Activated CD8-positive, alpha-beta memory T cell treated with anti-CD3 and anti-CD28 coated beads, Interleukin-2, amount 50 U/mL, for 4 hours (primary cell): ENCODE data around the gene MCTP2.

Experiments used
- DNase-seq: peaks from one replicate; pipeline ENCODE4 v3.0.0-alpha.2; 2020

The MCTP2 gene

DNA sequence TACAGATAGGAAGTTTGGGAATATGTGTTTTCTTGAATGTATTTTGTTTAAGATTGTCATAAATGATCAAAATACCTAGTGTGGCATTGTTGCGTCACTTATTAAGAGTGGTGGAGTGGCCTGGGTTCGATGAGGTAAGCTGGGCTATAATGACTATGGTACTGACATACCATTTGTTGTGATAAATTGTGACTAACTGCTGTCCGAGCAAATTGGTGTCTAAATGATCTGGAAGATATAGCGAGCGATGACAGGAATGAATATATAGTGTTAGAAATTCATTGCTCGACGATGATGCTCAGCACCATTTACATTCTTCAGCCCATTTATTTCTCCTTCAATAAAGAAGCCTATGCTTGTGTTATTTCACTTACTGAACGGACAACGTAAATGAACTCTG is 123.3 kb downstream of the MCTP2 start:
- no peak for DNase-seq

DNA sequence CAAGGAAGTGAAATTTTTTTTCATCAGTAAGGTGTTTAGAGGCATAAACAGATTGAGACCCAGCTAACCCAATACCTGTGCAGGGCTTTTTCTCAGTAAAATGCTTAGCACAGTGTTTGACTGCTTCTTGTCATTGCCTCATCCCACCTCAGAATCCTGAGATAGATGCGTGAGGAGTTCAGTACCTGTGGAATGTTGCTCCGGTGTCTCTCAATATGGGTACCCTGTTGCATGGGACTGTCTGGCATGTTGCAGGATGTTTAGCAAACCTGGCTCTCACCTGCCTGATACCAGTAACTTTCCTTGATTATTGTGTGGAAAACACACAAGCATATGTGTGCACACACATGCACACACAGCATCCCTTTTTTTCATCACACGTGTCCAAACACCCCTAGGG is 128.4 kb downstream of the MCTP2 start:
- no peak for DNase-seq

DNA sequence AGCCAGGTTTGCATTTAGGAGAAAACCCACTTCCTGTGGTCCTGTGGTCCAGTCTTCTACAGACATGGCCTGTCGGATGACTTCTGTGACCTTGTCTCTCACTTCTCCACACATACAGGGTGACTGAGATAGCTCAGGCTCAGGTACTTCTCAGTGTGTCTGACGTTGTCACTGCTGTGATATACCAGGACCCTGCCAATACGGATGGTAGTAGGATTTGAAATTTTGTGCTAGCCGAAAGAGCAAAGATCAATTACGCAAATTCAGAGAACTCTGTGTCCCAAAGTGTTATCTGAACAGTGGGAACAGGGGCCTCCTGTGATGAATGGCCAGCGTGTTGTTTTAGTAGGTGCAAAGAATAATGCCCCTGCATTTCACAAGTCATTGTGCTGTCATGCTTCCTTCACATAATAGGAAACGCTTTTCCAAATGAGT is 128.9 kb downstream of the MCTP2 start:
- DNase-seq: no peak

DNA sequence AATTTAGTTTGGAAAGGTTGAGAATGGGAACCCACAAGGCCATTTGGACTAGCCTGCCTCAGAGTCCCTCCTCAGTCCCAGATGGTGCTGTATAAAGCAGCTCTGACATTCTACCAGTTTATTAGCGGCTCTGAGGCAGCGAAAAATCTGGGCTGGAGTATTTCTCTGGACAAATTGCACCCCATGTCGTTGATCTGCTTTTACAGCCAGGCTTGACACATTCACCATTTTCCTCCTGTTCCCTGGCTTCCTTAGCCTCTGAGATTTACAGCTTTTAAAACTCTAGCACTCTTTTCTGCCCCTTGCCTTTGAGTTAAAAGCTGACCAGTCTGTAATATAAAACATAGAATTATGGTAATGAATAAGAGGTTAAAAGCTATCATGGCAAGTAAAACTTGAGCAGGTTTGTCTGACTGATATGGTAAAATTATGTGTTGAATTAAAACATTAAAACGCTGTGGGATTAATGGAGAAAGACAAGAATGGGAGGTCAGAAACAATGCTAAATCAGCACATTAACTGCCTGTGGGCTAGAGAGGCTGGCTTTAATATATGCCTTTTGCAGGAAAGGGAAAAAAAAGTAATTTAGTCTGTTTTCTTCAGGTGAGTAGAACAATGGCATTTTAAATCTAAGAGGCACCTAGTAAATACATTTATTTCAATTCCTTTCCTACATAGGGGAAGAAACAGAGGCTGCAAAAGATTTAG is 131.2 kb downstream of the MCTP2 start:
- DNase-seq: no peak

DNA sequence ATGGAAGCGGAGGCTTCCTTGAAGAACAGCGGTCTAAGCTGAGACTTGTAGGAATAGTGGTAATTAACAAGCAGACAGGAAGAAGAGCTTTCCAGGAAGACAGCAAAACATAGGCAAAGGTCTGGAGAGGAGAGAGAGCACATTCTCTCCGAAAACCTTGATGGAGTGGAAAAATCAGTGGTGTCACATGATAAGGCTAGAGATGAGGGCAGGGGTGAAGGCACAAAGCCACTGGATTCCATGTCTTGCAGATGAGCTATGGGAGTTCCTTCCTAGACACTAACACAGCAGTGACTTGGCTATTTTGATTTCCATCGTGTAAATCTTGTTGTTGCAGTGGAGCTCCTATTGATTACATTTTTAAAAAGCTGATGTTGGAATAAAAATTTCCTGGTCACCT is 132.0 kb downstream of the MCTP2 start:
- no peak for DNase-seq

DNA sequence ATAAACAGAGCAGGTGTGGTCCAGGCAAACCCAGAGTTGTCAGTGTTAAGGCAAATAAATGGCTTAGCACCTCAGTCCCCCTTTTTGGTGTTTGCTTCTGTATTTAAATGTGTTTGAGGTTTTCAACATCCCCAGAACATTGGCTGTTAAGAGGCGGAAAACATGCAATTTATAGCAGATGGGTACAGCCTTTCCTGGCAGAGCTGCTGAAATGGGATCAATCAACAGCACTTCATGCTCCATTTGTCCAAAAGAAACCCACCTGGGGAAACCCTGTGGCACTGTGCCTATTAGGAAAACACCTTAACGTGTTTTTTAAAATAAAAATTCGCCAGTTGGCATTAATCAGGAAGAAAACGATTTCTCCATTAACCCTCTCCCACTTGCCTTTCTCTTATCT is 135.4 kb downstream of the MCTP2 start:
- DNase-seq: no peak

DNA sequence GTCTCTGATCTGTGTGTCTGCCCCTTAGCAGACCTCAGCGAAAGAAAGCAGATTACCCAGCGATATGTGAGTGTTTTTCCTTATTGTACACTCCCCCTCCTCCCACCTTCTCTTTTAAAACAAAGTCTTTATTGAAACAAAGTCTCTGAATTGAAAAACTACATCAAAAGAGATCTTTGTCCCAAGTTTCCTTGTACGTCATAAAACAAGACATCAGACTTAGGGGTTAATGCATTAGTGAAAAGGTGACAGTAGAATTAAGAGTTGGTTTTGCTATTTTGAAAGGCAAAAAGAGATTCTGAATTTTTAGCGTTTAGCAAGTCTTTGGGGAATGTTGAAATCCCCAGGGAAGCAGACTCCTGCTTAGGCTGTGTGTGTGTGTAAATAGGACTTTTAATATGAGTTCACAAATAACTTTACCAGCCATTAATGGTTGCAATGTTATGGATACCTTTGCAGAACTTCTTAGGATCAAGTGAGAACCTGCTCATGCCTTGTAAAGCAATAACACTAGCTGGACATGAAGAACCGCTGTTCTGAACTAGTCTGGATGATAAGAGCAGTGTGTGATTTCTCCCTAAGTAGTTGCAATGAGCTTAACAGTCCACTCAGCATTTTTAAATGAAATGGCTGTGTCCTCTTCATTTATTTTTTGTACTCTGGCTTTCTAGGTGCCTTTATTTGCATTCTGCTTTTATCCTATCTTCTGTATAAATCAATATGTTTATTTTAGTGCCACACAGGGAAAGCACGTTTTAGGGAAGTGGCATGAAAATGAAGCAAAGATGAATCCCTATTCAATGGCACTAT is 136.6 kb downstream of the MCTP2 start:
- DNase-seq: no peak

DNA sequence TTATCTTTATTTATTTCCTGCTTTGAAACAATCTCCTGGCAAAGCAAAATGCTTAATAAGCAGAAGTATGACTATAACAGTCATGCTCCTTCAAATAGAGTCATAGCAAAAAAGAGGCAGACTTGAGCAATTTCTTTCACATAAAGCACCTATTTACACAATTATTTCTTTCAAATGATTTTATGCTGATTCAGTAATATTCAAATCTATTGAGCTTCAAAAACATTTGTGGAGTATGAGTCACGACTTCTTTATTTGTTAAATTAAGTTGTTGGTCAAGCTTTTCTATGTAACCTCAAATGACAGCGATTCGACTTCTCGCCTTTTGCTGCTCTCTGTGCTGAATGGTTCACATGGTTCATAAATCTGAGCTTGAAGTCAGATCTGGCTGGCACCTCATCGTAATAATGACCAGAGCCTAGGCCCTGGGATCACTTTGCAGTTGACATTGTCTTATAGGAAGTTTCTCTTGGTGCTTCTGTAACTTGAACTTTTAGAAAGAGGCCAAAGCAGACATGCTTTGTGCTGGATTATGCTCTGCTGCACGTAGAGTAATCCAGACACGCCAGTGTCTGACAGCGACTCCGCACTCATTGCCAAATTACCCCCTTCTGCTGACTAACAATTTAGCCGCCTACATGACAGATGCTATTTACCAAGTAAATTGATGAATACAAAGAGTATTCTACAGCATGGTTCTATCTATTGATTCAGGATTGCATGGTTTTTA is 139.0 kb downstream of the MCTP2 start:
- no peak for DNase-seq

DNA sequence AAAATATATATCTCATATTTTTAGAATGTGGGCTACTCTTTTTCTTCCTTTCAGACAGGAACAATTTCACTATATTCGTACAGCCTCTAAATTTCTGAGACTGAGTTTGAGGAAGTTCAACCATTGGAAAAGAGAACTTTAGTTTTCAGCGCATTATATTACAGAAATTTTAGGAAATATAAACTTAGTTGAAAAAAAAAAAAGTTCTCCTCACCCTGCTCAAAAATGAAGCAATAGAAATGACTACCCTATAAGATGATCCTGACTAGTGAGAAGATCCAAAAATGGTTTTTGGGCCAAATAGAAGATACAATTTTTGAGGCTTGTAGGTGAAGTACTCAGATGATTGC is 139.6 kb downstream of the MCTP2 start:
- DNase-seq: no peak

DNA sequence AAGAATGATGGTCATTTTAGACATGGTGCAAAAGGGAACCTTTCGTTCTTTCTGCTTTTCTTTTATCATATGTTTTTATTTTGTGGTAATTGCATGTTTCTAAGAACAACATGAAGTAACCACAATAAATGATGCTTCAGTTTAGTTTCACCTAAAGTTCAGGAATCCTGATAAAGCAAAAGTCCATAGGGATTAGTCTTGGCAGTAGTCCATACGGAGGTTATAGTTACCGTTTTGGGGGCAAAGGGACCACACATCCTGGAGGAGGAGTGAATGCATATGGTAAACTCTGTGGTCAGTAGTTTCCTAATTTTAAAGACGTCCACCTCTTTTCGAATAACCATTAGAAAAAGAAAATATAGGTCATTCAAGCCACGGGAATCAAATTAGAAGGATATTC is 141.5 kb downstream of the MCTP2 start:
- DNase-seq: no peak

DNA sequence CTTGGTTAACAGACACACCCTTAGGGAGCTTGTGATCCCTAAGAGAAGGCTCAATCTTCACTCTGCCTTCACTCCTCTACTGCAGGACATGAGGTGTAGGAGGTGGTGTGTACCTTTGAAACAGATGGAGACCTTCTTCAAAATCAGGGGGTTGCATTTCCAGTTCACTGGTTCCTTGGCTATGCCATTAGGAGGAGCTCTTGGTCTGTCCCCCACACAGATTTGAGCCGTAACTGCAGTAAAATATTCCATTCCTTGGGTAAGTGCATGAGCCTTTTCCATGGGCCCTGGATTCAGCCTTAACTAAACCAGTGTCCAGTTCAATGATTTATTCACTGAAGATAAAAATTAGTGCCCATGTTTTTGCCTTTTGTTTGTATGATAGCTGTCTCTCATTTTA is 144.6 kb downstream of the MCTP2 start:
- no peak for DNase-seq

DNA sequence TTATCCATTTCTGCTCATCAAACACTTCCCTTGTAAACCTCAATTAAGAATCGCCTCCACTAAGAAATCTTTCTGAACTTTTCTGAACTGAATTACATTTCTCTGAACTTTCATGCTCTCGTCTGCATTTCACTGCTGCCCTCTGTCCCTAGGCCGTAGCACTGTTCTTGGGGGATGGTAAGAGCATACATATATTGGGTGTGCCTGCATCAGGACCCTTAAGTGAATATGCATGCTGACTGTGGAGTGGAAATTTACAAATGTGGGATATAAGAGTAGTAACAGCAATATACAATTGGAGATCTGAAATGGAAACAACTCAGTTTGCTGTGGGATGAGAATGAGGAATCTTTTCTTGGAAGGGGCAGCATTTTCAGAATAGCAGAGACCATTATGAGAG is 148.6 kb downstream of the MCTP2 start:
- no peak for DNase-seq

DNA sequence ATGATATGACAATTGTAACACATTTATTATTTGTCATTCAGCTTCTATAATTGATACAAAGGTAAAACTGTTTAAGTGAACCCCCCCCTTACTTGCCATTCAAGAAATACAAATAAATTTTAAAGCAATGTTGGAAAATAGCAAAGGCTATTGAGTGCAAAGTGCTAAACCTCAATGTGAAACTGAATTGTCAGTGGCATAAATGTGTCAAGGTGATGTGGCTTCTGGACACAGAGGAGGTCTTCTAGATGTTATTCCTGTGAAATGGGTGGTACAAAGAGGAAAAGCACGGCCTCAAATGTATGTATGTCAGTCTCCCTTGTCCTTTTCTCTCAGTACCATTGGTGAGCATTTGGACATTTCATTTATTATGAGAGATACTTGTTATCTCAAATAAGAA is 149.4 kb downstream of the MCTP2 start:
- no peak for DNase-seq

DNA sequence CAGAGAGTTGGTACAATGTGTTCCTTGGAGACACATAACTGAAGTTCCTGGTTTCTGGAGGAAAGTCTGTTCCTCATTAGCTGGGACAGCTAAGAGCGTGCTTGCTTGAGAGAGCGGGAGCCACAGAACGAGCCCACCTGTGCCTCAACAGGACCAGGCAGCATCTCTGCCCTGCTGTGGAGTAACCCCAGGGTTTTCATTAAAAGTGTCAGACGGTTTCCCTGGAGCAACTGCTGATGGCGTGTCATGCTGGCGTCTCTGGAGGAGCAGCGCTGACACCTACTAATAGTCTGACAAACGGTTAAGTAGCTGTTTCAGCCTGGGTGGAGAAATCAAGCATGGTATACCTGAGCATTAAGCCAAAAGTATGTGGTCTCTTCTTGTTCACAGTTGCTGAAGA is 150.0 kb downstream of the MCTP2 start:
- DNase-seq: no peak

DNA sequence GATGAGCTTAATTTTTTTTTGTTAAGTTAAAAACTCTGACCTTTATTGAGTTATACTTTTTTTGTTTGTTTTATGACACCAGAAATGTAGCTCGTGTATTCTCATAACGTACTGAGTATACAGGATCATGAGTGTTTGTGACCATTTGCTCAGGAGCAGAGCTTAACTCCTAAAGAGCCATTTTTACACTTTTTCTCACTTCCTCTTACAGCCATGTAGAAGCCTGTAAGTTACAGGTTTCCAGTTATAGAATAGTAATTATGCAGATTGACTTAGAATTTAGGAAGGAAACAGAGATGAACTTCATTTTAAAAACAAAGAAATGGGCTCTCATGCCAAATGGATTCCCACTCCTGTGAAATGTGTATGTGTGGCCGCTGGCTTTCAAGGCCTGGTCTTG is 151.7 kb downstream of the MCTP2 start:
- no peak for DNase-seq

DNA sequence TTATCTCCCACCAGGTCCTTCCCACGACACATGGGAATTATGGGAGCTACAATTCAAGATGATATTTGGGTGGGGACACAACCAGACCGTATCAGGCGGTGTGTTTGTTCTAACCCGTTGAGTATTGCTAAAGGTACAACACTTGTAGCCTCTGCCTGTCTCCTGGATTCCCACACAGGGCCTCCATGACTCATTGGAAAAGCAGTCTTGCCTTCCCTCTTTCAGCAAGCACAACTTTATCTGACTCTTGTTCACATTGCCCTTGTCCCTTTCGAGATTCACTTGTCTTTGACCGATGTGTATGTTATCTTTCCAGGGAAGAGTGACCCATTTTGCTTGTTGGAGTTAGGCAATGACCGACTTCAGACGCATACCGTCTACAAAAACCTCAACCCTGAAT is 152.3 kb downstream of the MCTP2 start:
- DNase-seq: no peak

DNA sequence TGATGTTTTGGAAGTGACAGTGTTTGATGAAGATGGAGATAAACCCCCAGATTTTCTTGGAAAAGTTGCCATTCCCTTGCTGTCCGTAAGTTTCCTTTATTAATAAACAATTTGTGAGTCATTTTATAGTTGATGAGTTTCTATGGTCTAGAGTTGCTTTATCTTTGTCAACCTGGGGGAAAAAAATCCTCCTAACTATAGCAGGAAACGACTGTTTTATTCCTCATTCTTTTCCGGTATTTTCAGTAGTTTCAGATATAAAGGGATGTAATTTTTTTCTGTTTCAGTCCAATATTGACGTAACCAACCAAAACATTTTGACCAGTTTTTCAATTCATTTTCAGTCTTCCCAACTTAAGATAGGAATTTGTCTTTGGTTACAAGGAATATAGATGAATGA is 154.1 kb downstream of the MCTP2 start:
- no peak for DNase-seq

DNA sequence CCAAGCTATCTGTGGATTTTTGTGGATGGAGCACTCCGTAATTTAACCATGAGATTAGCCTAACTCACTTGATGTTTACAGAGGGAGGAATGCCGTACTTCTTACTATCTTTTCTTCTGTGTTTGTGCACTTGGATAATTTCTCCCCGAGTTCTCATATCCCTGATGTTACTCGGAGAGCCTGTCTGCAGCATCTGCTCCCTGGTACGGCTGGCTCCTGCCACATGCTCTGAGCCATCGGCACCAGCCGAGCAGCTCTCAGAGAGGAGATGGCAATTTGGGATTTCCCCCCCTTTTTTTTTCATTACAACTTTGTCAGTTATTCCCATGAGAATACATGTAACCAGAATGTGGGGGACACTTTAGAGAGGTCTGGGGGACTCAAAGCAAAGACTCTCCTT is 155.0 kb downstream of the MCTP2 start:
- no peak for DNase-seq

DNA sequence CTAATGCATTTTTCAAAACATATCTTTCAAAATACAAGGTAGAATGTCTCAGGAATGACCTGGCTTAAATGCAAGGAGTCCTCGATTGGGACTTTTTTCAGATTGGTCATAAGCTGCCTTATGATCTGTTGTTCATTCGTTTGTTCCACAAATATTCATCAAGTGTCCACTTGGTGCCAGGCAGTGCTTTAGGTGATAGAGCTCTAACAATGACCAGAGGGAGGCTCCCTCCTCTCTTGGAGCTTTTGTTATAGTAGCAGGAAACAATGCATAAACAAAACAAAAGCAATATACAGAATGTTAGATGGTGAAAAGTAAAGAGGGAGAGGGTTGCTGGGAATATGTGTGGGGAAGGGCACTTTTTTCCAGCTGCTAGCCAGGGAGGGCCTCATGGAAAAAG is 156.1 kb downstream of the MCTP2 start:
- DNase-seq: no peak

DNA sequence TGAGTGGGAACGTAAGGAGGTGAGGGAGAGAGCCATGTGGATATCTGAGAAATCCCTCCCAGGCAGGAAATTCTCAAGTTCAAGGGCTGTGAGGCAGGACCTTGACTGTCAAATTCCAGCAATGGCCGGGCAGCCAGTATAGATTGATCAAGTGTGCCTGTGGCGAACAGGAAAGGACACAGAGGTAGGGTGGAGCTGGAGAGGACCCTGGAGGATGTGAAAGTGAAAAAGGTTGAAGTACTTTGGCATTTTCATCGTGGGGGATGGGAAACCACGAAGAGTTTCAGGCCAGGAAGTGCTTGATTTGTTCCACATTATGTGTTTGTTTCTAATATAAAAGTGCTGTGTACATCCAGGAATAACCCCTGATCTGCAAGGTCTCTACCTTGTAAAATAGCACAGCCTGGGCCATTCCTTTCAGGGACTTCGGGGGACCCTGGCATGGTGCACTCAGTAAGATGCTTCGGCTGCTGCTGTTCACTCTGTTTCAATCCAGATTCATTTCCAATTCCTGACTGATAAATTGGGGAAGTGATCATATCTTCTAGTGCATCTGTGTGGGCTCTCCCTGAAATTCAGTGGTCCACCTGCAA is 156.6 kb downstream of the MCTP2 start:
- no peak for DNase-seq

DNA sequence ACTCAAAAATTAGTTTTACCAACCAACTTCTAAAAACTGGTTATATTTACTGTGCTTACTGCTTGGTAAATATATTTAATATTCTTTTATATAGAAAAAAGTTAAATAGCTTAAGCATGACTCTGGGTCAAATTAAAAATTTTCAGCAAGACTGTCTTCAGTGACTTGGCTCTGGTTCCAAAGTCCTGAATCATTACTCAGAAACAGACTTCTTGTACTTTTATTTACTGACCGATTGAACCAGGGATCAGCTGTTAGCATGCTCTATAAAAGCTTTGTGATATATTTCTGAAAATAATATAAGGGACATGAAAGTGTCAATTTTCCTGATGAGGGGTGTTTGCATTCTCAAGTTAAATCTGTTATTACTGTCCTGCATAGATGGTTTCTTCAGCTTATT is 164.3 kb downstream of the MCTP2 start:
- no peak for DNase-seq

DNA sequence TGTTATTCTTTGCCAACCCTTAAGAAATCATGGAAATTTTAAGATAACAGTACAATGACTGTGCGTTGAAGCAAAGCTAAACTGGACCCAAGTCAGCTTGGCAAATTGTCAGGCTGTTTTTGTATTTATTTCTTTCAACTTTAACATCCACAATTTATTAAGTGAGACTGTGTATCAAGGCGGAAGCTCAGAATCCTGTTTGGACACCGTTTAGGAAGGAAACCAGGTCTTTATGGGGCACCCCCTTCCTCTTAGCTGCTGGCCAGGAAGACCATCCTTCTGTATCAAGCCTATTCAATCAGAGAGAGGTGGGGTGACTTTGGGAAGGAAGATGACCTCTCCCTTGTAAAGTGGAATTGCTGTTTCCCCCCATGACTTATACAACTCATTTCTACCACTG is 166.0 kb downstream of the MCTP2 start:
- DNase-seq: no peak

DNA sequence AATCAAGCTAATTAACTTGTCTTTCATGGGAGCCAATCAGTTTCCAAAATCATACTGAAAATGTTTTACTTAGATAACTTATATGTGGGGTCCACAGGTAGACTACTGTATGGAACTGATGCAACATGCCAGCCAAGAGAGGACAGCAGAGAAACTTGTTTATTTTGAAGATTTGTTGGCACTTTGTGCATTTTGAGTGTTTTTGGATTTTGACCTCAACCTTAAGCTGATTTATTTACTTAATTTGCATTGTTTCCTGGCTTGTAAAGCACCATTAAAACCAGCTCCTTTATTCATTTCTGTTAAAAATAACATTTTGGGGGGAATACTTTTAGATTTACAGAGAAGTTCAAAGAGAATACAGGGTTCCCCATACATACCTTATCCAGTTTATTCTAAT is 166.6 kb downstream of the MCTP2 start:
- no peak for DNase-seq
